CD14-positive monocyte (primary cell): Measurements from ENCODE around the gene CBS. TPM values are rescaled to one million over a fixed set of nuclear protein-coding genes. Genes with fewer than 3 reads are reported as not detected.
A peak's percentile ranks its signal among the peaks of the same experiment; 100 is the strongest.

Source experiments
- DNase-seq, 3 donors: peaks; one replicate each; pipeline ENCODE4 v3.0.0-alpha.2; 2011 to 2022
- H2AFZ ChIP-seq: 2 replicates; pipeline ENCODE4 v1.6.0; 2012; ENCODE audit warnings: mild to moderate bottlenecking, low read depth, low read length, inconsistent platforms; ENCODE audit not compliant: insufficient read depth, poor library complexity, severe bottlenecking
- H3K27ac ChIP-seq, 2 donors: 1 replicate in 1 of 2; 2 replicates in 1 of 2; pipeline ENCODE4 v1.5.1; 2012 to 2013; ENCODE audit warnings: low read length in 2 of 2, control low read depth in 1 of 2, inconsistent platforms in 1 of 2, low read depth in 1 of 2, mild to moderate bottlenecking in 1 of 2
- H3K27me3 ChIP-seq, 2 donors: one replicate each; pipeline versions ENCODE4 v1.6.0 to v1.6.1; 2011 to 2013; ENCODE audit warnings: low read length in 2 of 2; ENCODE audit not compliant: control insufficient read depth in 2 of 2, insufficient read depth in 2 of 2
- H3K36me3 ChIP-seq, 2 donors: replicated peaks in 1 of 2; 1 replicate in 1 of 2; 2 replicates in 1 of 2; pipeline versions ENCODE4 v1.5.1 to v1.6.1; 2012 to 2013; ENCODE audit warnings: low read length in 2 of 2, control low read depth in 1 of 2, inconsistent platforms in 1 of 2, mild to moderate bottlenecking in 1 of 2; ENCODE audit not compliant: insufficient read depth in 2 of 2, control insufficient read depth in 1 of 2
- H3K4me1 ChIP-seq, 2 donors: 1 replicate in 1 of 2; 2 replicates in 1 of 2; pipeline versions ENCODE4 v1.5.1 to v1.6.1; 2012 to 2013; ENCODE audit warnings: low read length in 2 of 2, control low read depth in 1 of 2, inconsistent platforms in 1 of 2, mild to moderate bottlenecking in 1 of 2, moderate library complexity in 1 of 2; ENCODE audit not compliant: insufficient read depth in 2 of 2, control insufficient read depth in 1 of 2
- H3K4me2 ChIP-seq: replicated peaks from 2 replicates; pipeline ENCODE3; 2012; ENCODE audit warnings: low read length, moderate library complexity, mild to moderate bottlenecking; ENCODE audit not compliant: poor library complexity, severe bottlenecking; ENCODE audit errors: extremely low read depth
- H3K4me3 ChIP-seq, 3 experiments: fragments of 200-600 bp in 1 of 3; sonication (generic) in 1 of 3; replicated peaks in 1 of 3; 1 replicate in 2 of 3; 2 replicates in 1 of 3; pipeline ENCODE4 v1.5.1; 2011 to 2013; ENCODE audit warnings: low read length in 3 of 3, mild to moderate bottlenecking in 3 of 3, control low read depth in 2 of 3, low read depth in 2 of 3, inconsistent platforms in 1 of 3, moderate library complexity in 1 of 3
- H3K79me2 ChIP-seq: 2 replicates; pipeline ENCODE4 v1.6.0; 2012; ENCODE audit warnings: mild to moderate bottlenecking, control low read depth, inconsistent platforms, low read length, moderate library complexity; ENCODE audit not compliant: insufficient read depth
- H3K9ac ChIP-seq: 2 replicates; pipeline ENCODE4 v1.6.0; 2017; ENCODE audit warnings: low read length, mild to moderate bottlenecking; ENCODE audit not compliant: insufficient read depth, poor library complexity, severe bottlenecking
- H3K9me3 ChIP-seq, 2 donors: replicated peaks in 1 of 2; 1 replicate in 1 of 2; 2 replicates in 1 of 2; pipeline versions ENCODE4 v1.5.1 to v1.6.1; 2012 to 2013; ENCODE audit warnings: low read length in 2 of 2, control low read depth in 1 of 2; ENCODE audit not compliant: control insufficient read depth in 1 of 2, insufficient read depth in 1 of 2
- H4K20me1 ChIP-seq: 2 replicates; pipeline ENCODE4 v1.6.0; 2012; ENCODE audit warnings: mild to moderate bottlenecking, low read length, control low read depth, moderate library complexity; ENCODE audit not compliant: insufficient read depth
- H3K27ac Mint-ChIP-seq, 7 donors: one replicate each; pipeline ENCODE4 v1.8.0; 2020; ENCODE audit warnings: mild to moderate bottlenecking in 7 of 7, mixed read lengths in 7 of 7, moderate library complexity in 6 of 7, inconsistent platforms in 2 of 7
- H3K27me3 Mint-ChIP-seq, 3 donors: one replicate each; pipeline ENCODE4 v1.8.0; 2021 to 2022; ENCODE audit warnings: low read depth in 3 of 3, mild to moderate bottlenecking in 3 of 3, mixed read lengths in 3 of 3, moderate library complexity in 3 of 3, inconsistent platforms in 1 of 3
- H3K36me3 Mint-ChIP-seq, 2 donors: one replicate each; pipeline ENCODE4 v1.8.0; 2020; ENCODE audit warnings: mixed read lengths in 2 of 2, inconsistent platforms in 1 of 2, mild to moderate bottlenecking in 1 of 2
- H3K4me1 Mint-ChIP-seq: one replicate; pipeline ENCODE4 v1.8.0; 2020; ENCODE audit warnings: mild to moderate bottlenecking, mixed read lengths
- H3K4me3 Mint-ChIP-seq, 2 donors: one replicate each; pipeline ENCODE4 v1.8.0; 2020; ENCODE audit warnings: mild to moderate bottlenecking in 2 of 2, mixed read lengths in 2 of 2, moderate library complexity in 1 of 2
- H3K9me3 Mint-ChIP-seq, 7 donors: one replicate each; pipeline ENCODE4 v1.8.0; 2020 to 2022; ENCODE audit warnings: mixed read lengths in 7 of 7, mild to moderate bottlenecking in 6 of 7, moderate library complexity in 6 of 7, inconsistent platforms in 2 of 7
- WGBS: methylation state at CpG from one replicate; pipeline ENCODE4 v1.1.5; 2013; ENCODE audit warnings: missing lambda C conversion rate; ENCODE audit not compliant: insufficient coverage; 5-methylcytosine and 5-hydroxymethylcytosine counted together
- intact Hi-C, 2 donors: fragments of 100-400 bp; cut with micrococcal nuclease; formaldehyde crosslinking; loops; one replicate each; pipeline versions ENCODE4 v1.15.0 to v1.15.1; 2023
- polyA plus RNA-seq, 3 donors: library from polyadenylated mRNA; depleted of rRNA in 1 of 3; unstranded in 2 of 3; stranded (reverse) in 1 of 3; fragments of 300-500 nt in 2 of 3; fragments of >200 nt in 1 of 3; fragmentation: Illumina TruSeq in 2 of 3; gene quantifications; 1 replicate in 2 of 3; 2 replicates in 1 of 3; pipeline ENCODE4 v1.2.3, GENCODE V29; 2012 to 2021
- TF ChIP-seq, protein P1 (sequence below): fragments of 200-600 bp; IDR thresholded peaks from one replicate; pipeline ENCODE4 v1.8.0; 2022; ENCODE audit warnings: antibody characterized with exemption, mild to moderate bottlenecking

Gene CBS
- polyA plus RNA-seq, 3 donors: 0.19 TPM; not detected in 2

DNA sequence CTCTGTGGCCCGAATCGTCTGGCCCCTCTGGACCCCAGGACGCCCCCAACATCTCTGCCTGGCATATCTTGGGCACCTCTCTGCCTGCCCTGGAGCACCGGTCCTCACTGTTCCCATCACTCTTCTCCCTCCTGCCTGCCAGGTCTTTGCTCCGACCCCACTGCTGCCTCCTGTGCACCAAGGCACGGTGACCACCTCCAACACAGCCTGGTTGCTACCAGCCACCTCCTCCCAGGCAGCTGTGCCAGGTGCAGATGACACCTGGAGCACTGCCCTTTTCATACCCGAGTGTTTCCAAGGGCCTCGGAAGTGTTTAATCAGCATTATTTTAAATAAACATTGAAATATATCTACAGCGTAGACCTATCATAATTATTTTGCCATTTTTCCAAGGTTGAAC lies 70.0 kb downstream of the CBS start:
- H3K4me1 Mint-ChIP-seq: no peaks in the 10 kb centered on the region
- no peaks in the 10 kb centered on the region for H3K79me2 ChIP-seq
- H3K27me3 Mint-ChIP-seq: peaks cover 0 to 4% (median 2%) of the 10 kb centered on the region in 3 donors
- no peak overlapping the region for H3K4me2 ChIP-seq
- no peaks in the 10 kb centered on the region for H4K20me1 ChIP-seq
- TF ChIP-seq, protein P1, sequence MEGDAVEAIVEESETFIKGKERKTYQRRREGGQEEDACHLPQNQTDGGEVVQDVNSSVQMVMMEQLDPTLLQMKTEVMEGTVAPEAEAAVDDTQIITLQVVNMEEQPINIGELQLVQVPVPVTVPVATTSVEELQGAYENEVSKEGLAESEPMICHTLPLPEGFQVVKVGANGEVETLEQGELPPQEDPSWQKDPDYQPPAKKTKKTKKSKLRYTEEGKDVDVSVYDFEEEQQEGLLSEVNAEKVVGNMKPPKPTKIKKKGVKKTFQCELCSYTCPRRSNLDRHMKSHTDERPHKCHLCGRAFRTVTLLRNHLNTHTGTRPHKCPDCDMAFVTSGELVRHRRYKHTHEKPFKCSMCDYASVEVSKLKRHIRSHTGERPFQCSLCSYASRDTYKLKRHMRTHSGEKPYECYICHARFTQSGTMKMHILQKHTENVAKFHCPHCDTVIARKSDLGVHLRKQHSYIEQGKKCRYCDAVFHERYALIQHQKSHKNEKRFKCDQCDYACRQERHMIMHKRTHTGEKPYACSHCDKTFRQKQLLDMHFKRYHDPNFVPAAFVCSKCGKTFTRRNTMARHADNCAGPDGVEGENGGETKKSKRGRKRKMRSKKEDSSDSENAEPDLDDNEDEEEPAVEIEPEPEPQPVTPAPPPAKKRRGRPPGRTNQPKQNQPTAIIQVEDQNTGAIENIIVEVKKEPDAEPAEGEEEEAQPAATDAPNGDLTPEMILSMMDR: no peak
- WGBS: 98% methylated on average over 6 of the region's 9 CpGs
- H3K9me3 Mint-ChIP-seq: peaks cover 1 to 8% (median 5%) of the 10 kb centered on the region in 7 donors
- no peaks in the 10 kb centered on the region for H3K4me1 ChIP-seq
- H3K27me3 ChIP-seq: no peaks in the 10 kb centered on the region
- H3K36me3 Mint-ChIP-seq: peaks cover 58 to 59% of the 10 kb centered on the region in 2 donors
- intact Hi-C loops: no loop called here
- H3K9ac ChIP-seq: no peak overlapping the region
- H3K4me3 Mint-ChIP-seq: no peak overlapping the region
- H3K36me3 ChIP-seq: peaks cover 40 to 58% of the 10 kb centered on the region in 2 donors
- peaks cover under 1 to 16% of the 10 kb centered on the region in 2 donors for H3K9me3 ChIP-seq
- no peak for DNase-seq
- H3K27ac Mint-ChIP-seq: peak overlapping the region in 1 of 7 donors; percentile 10
- H3K27ac ChIP-seq: no peak overlapping the region
- no peak overlapping the region for H3K4me3 ChIP-seq
- no peak overlapping the region for H2AFZ ChIP-seq

DNA sequence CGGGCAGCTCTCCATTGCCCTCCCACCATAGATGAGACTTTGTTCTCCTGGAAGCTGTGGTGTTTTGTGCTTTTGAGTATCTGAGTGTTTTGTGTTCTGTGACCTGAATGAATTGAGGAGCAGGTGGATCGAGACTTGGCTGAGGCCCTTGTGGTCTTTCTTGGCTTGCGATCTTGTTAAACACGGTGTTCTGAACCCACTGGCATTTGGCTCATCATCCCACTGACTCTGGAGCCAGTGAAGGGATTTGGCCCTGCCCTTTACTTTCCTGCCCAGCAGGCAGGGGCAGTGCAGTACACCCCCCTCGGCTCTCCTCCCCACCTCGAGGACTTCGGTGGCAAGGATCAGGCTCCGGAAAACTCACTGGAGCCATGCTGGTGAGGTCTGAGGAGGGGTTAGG lies 70.7 kb downstream of the CBS start:
- no peaks in the 10 kb centered on the region for H3K27me3 ChIP-seq
- no peaks in the 10 kb centered on the region for H3K4me1 ChIP-seq
- Mint-ChIP-seq H3K9me3 (peaks cover 8 to 13% (median 12%) of the 10 kb centered on the region in 7 donors), H3K27me3 (peaks cover 0 to 5% (median 2%) of the 10 kb centered on the region in 3 donors), H3K4me3 (no peak overlapping the region), H3K36me3 (peaks cover 54 to 57% of the 10 kb centered on the region in 2 donors), H3K4me1 (no peaks in the 10 kb centered on the region), H3K27ac (peak overlapping the region in 3 of 7 donors; percentile 18 to 68 (median 47))
- WGBS: 95% methylated on average over 4 of the region's 8 CpGs
- H3K4me2 ChIP-seq: no peak overlapping the region
- no peak overlapping the region for H3K9ac ChIP-seq
- no peaks in the 10 kb centered on the region for H4K20me1 ChIP-seq
- H3K79me2 ChIP-seq: no peaks in the 10 kb centered on the region
- H3K36me3 ChIP-seq: peaks cover 40 to 56% of the 10 kb centered on the region in 2 donors
- H3K4me3 ChIP-seq: no peak overlapping the region
- TF ChIP-seq, protein P1: no peak
- no peak for DNase-seq
- intact Hi-C loops: no loop called here
- H3K27ac ChIP-seq: no peak overlapping the region
- peaks cover 8 to 23% of the 10 kb centered on the region in 2 donors for H3K9me3 ChIP-seq
- H2AFZ ChIP-seq: no peak overlapping the region

Other genes with a start within 250 kb of the CBS start
- 1 to 10 TPM; 2.9 to 7.0 (median 3.6) TPM for gene WDR4, start 196.3 kb downstream of the CBS start, polyA plus RNA-seq
- gene NDUFV3, start 182.5 kb downstream of the CBS start, polyA plus RNA-seq: 10 to 100 TPM; 18.2 to 35.5 (median 28.0) TPM
- gene ERVH48-1, start 150.2 kb downstream of the CBS start, polyA plus RNA-seq: not detected
- 10 to 100 TPM in 1 of 3 donors, 1 to 10 TPM in 2; 9.2 to 11.8 (median 9.9) TPM for gene PKNOX1, start 101.3 kb downstream of the CBS start, polyA plus RNA-seq
- gene U2AF1, start 31.7 kb upstream of the CBS start, polyA plus RNA-seq: 100 to 1,000 TPM in 1 of 3 donors, 10 to 100 TPM in 2; 38.4 to 111 (median 39.3) TPM
- gene CRYAA, start 93.2 kb upstream of the CBS start, polyA plus RNA-seq: not detected